Measurements from ENCODE around the gene DYRK4.
"Not testable (repeated sequence)": the region's sequence is repeated elsewhere in the genome, so short reads cannot be mapped to it uniquely, and the experiment has no call there.

Gene DYRK4, protein sequence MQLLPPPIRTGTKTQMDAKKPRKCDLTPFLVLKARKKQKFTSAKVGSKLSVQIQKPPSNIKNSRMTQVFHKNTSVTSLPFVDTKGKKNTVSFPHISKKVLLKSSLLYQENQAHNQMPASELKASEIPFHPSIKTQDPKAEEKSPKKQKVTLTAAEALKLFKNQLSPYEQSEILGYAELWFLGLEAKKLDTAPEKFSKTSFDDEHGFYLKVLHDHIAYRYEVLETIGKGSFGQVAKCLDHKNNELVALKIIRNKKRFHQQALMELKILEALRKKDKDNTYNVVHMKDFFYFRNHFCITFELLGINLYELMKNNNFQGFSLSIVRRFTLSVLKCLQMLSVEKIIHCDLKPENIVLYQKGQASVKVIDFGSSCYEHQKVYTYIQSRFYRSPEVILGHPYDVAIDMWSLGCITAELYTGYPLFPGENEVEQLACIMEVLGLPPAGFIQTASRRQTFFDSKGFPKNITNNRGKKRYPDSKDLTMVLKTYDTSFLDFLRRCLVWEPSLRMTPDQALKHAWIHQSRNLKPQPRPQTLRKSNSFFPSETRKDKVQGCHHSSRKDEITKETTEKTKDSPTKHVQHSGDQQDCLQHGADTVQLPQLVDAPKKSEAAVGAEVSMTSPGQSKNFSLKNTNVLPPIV

DNA sequence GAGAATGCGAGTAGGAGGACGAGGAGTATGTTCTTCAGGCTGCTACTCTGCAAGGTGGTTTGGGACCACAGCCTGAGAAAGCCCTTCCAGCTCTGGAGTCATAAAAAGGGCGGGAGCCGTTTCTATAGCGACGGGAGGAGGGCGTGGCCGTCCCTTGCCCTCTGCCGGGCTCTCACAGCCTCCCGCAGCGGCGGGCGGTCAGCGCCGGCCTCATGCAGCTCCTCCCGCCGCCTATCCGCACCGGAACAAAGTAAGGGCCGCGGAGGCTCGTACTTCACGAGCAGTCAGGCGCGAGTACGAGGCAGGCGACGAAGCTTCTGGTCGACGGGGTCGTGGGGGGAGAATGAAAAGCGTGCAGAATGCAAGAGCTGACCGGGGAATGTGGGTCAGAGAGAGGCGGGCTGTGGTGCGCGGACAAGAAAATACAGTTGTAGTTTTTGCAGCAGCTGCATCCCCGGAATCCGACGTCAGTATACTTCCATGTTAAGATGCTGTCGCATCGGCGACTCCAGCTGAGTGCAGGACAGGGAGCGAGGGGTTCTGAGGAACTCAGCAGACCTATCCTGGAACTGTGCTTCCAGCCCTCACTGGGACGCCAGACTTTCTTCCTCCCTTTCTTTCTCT, at the start of gene DYRK4:
DYRK4 (plus strand) TSS at position 175 of the 624 bp plus-strand sequence; CDS start at position 213, 38 bp downstream.
- no peaks in the 10 kb centered on the region for H3K9me3 ChIP-seq (ENCODE audit: control insufficient read depth, insufficient read depth, low read depth, low read length)
- H3K27ac ChIP-seq (ENCODE audit: low read depth, low read length), result no peak within 1 kb of the TSS
- H3K4me3 ChIP-seq (ENCODE audit: low read depth, low read length), result peak within 1 kb of the TSS; percentile 54
- H3K27me3 ChIP-seq (ENCODE audit: control insufficient read depth, insufficient read depth, low read length), result peaks cover 18% of the 10 kb centered on the region
- peak within 1 kb of the TSS; percentile 47 for H3K9ac ChIP-seq (ENCODE audit: low read length)
- peaks cover 8% of the 10 kb centered on the region; the same call in 1 of the 2 replicates for H3K4me1 ChIP-seq (ENCODE audit: control insufficient read depth, insufficient read depth, low read length)
- peaks cover 20% of the 10 kb centered on the region for H3K36me3 ChIP-seq (ENCODE audit: control insufficient read depth, insufficient read depth, low read length)

DNA sequence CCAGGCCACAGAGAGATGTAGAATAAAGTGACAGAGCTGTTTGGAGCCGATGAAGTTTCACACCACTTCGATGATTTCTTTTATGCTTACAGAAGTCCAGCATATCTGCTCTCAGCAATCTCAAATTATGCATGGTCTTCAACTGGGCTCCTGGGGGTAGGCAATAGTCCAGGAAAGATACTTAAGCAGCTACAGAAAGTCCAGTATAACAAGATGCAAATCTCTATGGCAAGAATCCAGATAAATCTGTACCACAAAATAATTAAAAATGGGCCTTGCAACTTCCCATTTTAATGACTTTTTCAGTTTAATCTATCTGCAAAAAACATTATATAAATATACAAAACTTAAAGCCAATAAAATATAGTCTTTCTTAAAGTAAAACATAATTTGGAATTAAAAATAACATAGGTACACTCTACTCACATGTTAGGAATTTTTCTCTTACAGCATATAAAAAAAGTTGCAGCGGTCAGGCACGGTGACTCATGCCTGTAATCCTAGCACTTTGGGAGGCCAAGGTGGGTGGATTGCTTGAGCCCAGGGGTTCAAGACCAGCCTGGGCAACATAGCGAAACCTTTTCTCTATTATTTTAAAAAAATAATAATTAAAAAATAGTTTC, 43.8 kb upstream of the DYRK4 start:
- peaks cover 21% of the 10 kb centered on the region for H3K36me3 ChIP-seq (ENCODE audit: control insufficient read depth, insufficient read depth, low read length)
- no peak overlapping the region for H3K27ac ChIP-seq (ENCODE audit: low read depth, low read length)
- no peak overlapping the region for H3K9ac ChIP-seq (ENCODE audit: low read length)
- H3K9me3 ChIP-seq (ENCODE audit: control insufficient read depth, insufficient read depth, low read depth, low read length), result no peaks in the 10 kb centered on the region
- H3K4me3 ChIP-seq (ENCODE audit: low read depth, low read length), result no peak overlapping the region
- no peaks in the 10 kb centered on the region for H3K4me1 ChIP-seq (ENCODE audit: control insufficient read depth, insufficient read depth, low read length)
- H3K27me3 ChIP-seq (ENCODE audit: control insufficient read depth, insufficient read depth, low read length), result no peaks in the 10 kb centered on the region

DNA sequence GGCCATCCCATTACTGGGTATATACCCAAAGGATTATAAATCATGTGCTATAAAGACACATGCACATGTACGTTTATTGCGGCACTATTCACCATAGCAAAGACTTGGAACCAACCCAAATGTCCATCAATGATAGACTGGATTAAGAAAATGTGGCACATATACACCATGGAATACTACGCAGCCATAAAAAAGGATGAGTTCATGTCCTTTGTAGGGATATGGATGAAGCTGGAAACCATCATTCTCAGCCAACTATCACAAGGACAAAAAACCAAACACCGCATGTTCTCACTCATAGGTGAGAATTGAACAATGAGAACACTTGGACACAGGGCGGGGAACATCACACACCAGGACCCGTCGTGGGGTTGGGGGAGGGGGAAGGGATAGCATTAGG, 38.6 kb upstream of the DYRK4 start:
- H3K36me3 ChIP-seq (ENCODE audit: control insufficient read depth, insufficient read depth, low read length), result peaks cover 22% of the 10 kb centered on the region
- H3K27me3 ChIP-seq (ENCODE audit: control insufficient read depth, insufficient read depth, low read length); H3K9ac ChIP-seq (ENCODE audit: low read length); H3K9me3 ChIP-seq (ENCODE audit: control insufficient read depth, insufficient read depth, low read depth, low read length); H3K27ac ChIP-seq (ENCODE audit: low read depth, low read length); H3K4me1 ChIP-seq (ENCODE audit: control insufficient read depth, insufficient read depth, low read length); H3K4me3 ChIP-seq (ENCODE audit: low read depth, low read length): not testable (repeated sequence)

DNA sequence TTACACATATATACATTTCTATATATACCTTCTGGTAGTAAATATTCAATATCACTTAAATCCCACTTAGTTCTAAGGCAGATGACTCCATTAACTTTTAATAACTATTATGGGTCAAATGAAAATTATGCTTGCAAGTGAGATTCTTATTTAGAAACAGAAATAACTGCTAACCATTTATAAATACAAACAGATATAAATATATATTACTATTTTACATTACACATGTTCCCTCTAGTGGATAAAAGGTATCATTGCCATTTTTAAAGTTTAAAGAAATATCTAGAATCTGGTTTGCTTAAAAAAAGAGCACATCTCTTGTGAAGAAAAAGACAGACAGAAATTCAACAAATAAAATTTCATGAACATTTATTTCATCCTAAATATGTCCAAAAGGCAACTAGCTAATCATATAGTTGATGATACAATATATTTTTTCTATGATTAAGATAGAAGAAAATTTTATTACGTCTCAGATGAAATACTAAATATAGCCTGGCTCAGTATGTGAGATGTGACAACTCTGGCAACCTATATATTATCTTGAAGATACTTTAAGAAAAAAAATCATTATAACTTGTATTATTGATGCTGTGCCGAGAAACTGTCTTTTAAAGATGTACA, 35.0 kb upstream of the DYRK4 start:
- no peak overlapping the region for H3K27ac ChIP-seq (ENCODE audit: low read depth, low read length)
- H3K9ac ChIP-seq (ENCODE audit: low read length), result no peak overlapping the region
- H3K9me3 ChIP-seq (ENCODE audit: control insufficient read depth, insufficient read depth, low read depth, low read length), result no peaks in the 10 kb centered on the region
- no peaks in the 10 kb centered on the region for H3K4me1 ChIP-seq (ENCODE audit: control insufficient read depth, insufficient read depth, low read length)
- H3K27me3 ChIP-seq (ENCODE audit: control insufficient read depth, insufficient read depth, low read length), result no peaks in the 10 kb centered on the region
- H3K4me3 ChIP-seq (ENCODE audit: low read depth, low read length), result no peak overlapping the region
- H3K36me3 ChIP-seq (ENCODE audit: control insufficient read depth, insufficient read depth, low read length), result peaks cover 22% of the 10 kb centered on the region

DNA sequence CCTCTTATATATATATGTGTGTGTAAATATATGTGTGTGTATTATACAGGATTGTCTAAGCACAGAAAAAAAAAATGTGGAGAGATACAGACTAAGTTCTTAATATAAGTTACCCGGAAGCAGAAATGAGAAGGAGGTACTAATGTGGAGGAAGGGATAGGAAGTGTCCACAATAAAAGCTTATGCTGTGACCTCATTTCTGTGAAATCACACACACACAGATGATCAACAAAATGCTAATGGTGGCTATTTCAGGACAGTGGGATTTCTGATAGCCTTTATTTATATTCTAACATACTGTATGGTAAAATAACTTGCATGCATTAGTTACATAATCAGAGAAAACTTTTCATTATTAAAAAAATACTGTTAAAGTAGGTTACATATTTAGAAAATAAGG, 31.8 kb upstream of the DYRK4 start:
- Histone ChIP-seq H3K4me3 (ENCODE audit: low read depth, low read length) (no peak overlapping the region), H3K9ac (ENCODE audit: low read length) (no peak overlapping the region), H3K27me3 (ENCODE audit: control insufficient read depth, insufficient read depth, low read length) (no peaks in the 10 kb centered on the region), H3K27ac (ENCODE audit: low read depth, low read length) (no peak overlapping the region), H3K4me1 (ENCODE audit: control insufficient read depth, insufficient read depth, low read length) (no peaks in the 10 kb centered on the region), H3K9me3 (ENCODE audit: control insufficient read depth, insufficient read depth, low read depth, low read length) (no peaks in the 10 kb centered on the region), H3K36me3 (ENCODE audit: control insufficient read depth, insufficient read depth, low read length) (peaks cover 15% of the 10 kb centered on the region; the same call in 1 of the 2 replicates)

DNA sequence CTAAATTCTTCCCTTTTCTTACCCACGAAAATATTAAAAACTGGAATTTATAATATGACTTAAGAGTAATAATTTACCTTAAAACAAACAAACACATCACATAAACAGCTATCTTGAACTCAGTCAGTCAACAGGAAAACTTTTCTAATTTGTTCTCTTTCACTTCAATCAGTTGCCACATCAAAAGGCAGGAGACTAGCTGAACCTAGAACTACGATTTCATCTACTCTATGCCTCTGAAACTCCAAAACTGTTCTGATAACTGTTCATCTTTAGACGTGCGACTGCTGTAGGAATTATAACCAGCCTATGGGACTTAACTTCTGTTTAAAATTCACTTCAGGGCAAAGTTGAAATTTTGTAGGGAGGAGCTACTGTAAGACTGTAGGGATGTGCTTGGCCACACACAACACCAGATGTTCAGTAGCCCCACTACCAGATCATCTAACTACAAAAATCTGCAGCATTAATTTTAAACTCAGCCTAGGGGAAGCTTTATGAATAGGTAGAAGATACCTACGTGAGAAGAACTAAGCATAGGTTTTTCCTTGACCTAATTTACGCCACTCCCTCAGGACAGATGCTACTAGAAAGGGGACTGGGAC, 30.9 kb upstream of the DYRK4 start:
- Histone ChIP-seq H3K36me3 (ENCODE audit: control insufficient read depth, insufficient read depth, low read length) (0 out of 2 replicates have a peak, but pooled peaks cover 14% of the 10 kb centered on the region), H3K4me3 (ENCODE audit: low read depth, low read length) (no peak overlapping the region), H3K4me1 (ENCODE audit: control insufficient read depth, insufficient read depth, low read length) (no peaks in the 10 kb centered on the region), H3K9me3 (ENCODE audit: control insufficient read depth, insufficient read depth, low read depth, low read length) (no peaks in the 10 kb centered on the region), H3K27me3 (ENCODE audit: control insufficient read depth, insufficient read depth, low read length) (no peaks in the 10 kb centered on the region), H3K27ac (ENCODE audit: low read depth, low read length) (no peak overlapping the region), H3K9ac (ENCODE audit: low read length) (no peak overlapping the region)

DNA sequence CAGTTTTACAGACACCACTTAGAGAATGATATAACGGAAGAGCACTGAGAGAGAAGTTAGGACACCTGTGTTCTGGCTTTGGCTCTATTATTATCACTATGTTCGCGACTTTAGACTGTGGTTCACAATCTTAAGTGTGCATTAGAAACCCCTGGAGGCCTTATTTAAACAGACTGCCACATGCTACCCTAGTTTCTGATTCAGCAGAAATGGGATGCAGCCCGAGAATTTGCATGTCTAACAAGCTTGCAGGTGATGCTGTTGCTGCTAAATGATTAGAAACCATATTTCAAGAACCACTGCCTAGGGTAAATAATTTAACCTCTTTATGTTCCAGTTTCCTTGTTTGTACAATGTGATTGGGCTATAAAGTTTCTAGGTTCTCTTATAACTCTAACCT, 26.9 kb upstream of the DYRK4 start:
- Histone ChIP-seq H3K4me3 (ENCODE audit: low read depth, low read length) (no peak overlapping the region), H3K27me3 (ENCODE audit: control insufficient read depth, insufficient read depth, low read length) (no peaks in the 10 kb centered on the region), H3K9me3 (ENCODE audit: control insufficient read depth, insufficient read depth, low read depth, low read length) (no peaks in the 10 kb centered on the region), H3K36me3 (ENCODE audit: control insufficient read depth, insufficient read depth, low read length) (0 out of 2 replicates have a peak, but pooled peaks cover 14% of the 10 kb centered on the region), H3K27ac (ENCODE audit: low read depth, low read length) (no peak overlapping the region), H3K4me1 (ENCODE audit: control insufficient read depth, insufficient read depth, low read length) (peaks cover 6% of the 10 kb centered on the region), H3K9ac (ENCODE audit: low read length) (no peak overlapping the region)

DNA sequence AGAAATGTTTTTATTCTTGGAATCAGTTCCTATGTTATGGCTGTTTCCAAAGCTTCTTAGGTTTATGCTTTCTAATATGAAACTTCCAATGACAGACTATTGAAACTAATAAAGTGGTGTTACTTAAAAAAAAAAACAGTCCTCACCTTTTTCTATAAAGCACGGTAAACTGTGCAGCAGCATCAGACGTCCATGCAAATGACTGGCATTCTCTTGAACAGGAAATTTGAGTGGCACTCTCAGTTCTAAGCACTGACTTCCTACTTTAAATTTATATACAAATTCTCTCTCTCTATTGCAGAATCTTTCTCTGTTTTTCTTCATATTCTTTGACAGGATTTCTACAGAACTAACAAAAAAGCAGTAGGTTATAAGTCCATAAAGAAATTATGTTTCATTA, 26.1 kb upstream of the DYRK4 start:
- Histone ChIP-seq H3K27ac (ENCODE audit: low read depth, low read length) (no peak overlapping the region), H3K9me3 (ENCODE audit: control insufficient read depth, insufficient read depth, low read depth, low read length) (no peaks in the 10 kb centered on the region), H3K4me3 (ENCODE audit: low read depth, low read length) (no peak overlapping the region), H3K36me3 (ENCODE audit: control insufficient read depth, insufficient read depth, low read length) (0 out of 2 replicates have a peak, but pooled peaks cover 14% of the 10 kb centered on the region), H3K9ac (ENCODE audit: low read length) (no peak overlapping the region), H3K4me1 (ENCODE audit: control insufficient read depth, insufficient read depth, low read length) (peaks cover 9% of the 10 kb centered on the region), H3K27me3 (ENCODE audit: control insufficient read depth, insufficient read depth, low read length) (no peaks in the 10 kb centered on the region)

DNA sequence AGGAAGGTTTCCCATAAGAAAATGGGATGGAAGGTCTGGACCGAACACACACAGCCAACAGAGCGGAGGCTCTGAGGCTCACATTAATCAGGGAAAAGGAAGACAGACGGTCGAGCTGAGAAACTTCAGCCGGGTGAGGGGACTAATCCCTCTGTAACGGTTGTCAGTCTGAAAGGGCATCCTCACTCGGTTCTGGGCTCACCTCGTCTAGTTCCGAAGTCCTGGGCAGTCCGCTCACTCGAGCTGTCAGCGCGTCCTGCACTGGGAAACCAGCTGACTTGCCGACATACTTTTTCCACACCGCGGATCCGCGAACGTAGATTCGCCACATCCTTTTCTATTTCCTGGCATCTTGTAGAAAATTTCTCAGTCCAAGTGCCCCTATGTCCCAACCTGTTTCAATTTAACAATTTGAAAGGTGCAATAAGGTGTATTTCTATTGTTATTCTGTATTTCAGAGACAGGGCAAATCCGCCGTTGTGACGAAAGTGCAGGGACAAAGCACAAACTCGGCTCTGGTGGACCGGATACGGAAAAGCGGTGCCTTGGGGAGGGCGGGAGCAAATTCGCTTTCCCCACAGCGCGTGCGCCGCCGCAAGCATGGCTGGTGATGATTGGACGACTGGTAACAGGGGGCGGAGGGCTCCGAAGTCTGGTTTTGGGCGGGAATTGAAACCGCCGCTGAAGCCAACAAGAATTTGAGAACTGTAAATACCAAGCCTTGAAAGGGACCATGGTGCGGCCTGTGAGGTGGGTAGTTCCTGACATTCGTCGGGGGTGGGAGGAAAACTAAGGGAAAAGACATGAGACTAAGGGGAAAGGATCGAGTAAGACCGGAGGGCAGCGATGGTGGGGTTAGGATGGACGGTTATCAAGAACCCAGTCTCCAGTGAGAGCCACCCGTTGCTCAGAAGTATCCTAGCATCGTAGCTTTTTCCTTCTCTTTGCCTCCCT, 23.5 kb upstream of the DYRK4 start, which contains the start of gene RAD51AP1:
RAD51AP1 (plus strand) TSS at position 684 of the 954 bp plus-strand sequence; CDS start at position 734, 50 bp downstream.
- Histone ChIP-seq H3K27ac (ENCODE audit: low read depth, low read length) (peak within 1 kb of the TSS; percentile 99), H3K27me3 (ENCODE audit: control insufficient read depth, insufficient read depth, low read length) (no peaks in the 10 kb centered on the region), H3K4me3 (ENCODE audit: low read depth, low read length) (peak within 1 kb of the TSS; percentile 87), H3K4me1 (ENCODE audit: control insufficient read depth, insufficient read depth, low read length) (peaks cover 9% of the 10 kb centered on the region), H3K9me3 (ENCODE audit: control insufficient read depth, insufficient read depth, low read depth, low read length) (no peaks in the 10 kb centered on the region), H3K9ac (ENCODE audit: low read length) (peak within 1 kb of the TSS; percentile 94), H3K36me3 (ENCODE audit: control insufficient read depth, insufficient read depth, low read length) (peaks cover 28% of the 10 kb centered on the region)

Data from HUES6 (cell line).